ENCODE data around the gene TSNAXIP1.

DNA sequence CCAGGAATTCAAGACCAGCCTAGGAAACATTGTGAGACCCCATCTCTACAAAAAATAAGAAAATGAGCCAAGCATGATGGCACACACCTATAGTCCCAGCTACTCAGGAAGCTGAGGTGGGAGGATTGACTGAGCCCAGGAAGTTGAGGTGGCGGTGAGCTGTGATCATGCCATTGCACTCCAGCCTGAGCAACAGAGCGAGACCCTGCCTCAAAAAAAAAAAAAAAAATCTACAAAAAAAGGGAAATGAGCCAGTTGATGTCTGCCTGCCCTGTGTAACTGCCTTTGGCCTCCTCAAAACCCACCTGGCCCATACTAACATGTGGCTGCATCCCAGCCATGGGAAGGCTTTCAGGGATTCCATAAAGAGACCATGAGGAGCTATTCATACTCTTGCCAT is 4.8 kb upstream of the TSNAXIP1 start:
- TF ChIP-seq ZNF350 (tag by site-specific recombination; IDR thresholded peaks at IDR 0.05) (no peak), ZBTB8A (tag by site-specific recombination; IDR thresholded peaks at IDR 0.05) (no peak), ZNF76 (tag by site-specific recombination; IDR thresholded peaks at IDR 0.05; ENCODE audit: borderline replicate concordance, low read depth) (no peak), ZNF610 (tag by site-specific recombination; IDR thresholded peaks at IDR 0.05; ENCODE audit: borderline replicate concordance) (no peak), ZNF629 (tag by site-specific recombination; IDR thresholded peaks at IDR 0.05) (no peak), SETDB1 (IDR thresholded peaks at IDR 0.05; ENCODE audit: insufficient read length, low read length) (no peak)
- TF ChIP-seq, protein P1, sequence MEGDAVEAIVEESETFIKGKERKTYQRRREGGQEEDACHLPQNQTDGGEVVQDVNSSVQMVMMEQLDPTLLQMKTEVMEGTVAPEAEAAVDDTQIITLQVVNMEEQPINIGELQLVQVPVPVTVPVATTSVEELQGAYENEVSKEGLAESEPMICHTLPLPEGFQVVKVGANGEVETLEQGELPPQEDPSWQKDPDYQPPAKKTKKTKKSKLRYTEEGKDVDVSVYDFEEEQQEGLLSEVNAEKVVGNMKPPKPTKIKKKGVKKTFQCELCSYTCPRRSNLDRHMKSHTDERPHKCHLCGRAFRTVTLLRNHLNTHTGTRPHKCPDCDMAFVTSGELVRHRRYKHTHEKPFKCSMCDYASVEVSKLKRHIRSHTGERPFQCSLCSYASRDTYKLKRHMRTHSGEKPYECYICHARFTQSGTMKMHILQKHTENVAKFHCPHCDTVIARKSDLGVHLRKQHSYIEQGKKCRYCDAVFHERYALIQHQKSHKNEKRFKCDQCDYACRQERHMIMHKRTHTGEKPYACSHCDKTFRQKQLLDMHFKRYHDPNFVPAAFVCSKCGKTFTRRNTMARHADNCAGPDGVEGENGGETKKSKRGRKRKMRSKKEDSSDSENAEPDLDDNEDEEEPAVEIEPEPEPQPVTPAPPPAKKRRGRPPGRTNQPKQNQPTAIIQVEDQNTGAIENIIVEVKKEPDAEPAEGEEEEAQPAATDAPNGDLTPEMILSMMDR (tag by site-specific recombination; IDR thresholded peaks at IDR 0.05), result no peak

All from HEK293 (cell line).